Loucy (cell line): ENCODE data around the gene EVI5.

Source experiments
- H2AFZ ChIP-seq: fragments of 200-600 bp; sonication (generic); 2 replicates; pipeline ENCODE4 v1.6.0; 2016; ENCODE audit warnings: antibody characterized with exemption, mild to moderate bottlenecking, low read length, moderate library complexity
- H3F3A ChIP-seq: fragments of 200-600 bp; 2 replicates; pipeline ENCODE4 v1.6.0; 2016; ENCODE audit warnings: antibody characterized with exemption, low read depth, mild to moderate bottlenecking
- H3K27me3 ChIP-seq: fragments of 200-600 bp; sonication (generic); 2 replicates; pipeline ENCODE4 v1.6.1; 2014; ENCODE audit warnings: low read length, mild to moderate bottlenecking; ENCODE audit not compliant: insufficient read depth, poor library complexity, severe bottlenecking
- H3K36me3 ChIP-seq: fragments of 200-600 bp; sonication (generic); 2 replicates; pipeline ENCODE4 v1.6.1; 2016; ENCODE audit warnings: low read length; ENCODE audit not compliant: insufficient read depth
- H3K4me1 ChIP-seq: fragments of 200-600 bp; sonication (generic); 2 replicates; pipeline ENCODE4 v1.5.1; 2014; ENCODE audit warnings: low read length, mild to moderate bottlenecking; ENCODE audit not compliant: insufficient read depth, poor library complexity, severe bottlenecking
- H3K4me2 ChIP-seq: fragments of 200-600 bp; sonication (generic); 2 replicates; pipeline ENCODE4 v1.6.0; 2014; ENCODE audit warnings: antibody characterized with exemption, low read length, low read depth, mild to moderate bottlenecking; ENCODE audit not compliant: poor library complexity, severe bottlenecking
- H3K4me3 ChIP-seq: fragments of 200-600 bp; sonication (generic); 2 replicates; pipeline ENCODE4 v1.5.1; 2014; ENCODE audit warnings: low read length, mild to moderate bottlenecking, mixed read lengths; ENCODE audit not compliant: poor library complexity, severe bottlenecking
- H3K79me2 ChIP-seq: fragments of 200-600 bp; sonication (generic); 2 replicates; pipeline ENCODE4 v1.6.1; 2014; ENCODE audit warnings: low read length; ENCODE audit not compliant: insufficient read depth
- H3K9ac ChIP-seq: fragments of 200-600 bp; sonication (generic); 2 replicates; pipeline ENCODE4 v1.6.0; 2014; ENCODE audit warnings: mild to moderate bottlenecking, low read depth, low read length, moderate library complexity; ENCODE audit not compliant: poor library complexity, severe bottlenecking
- H3K9me2 ChIP-seq: fragments of 200-600 bp; sonication (generic); replicated peaks from 2 replicates; pipeline ENCODE4 v1.6.1; 2016; ENCODE audit warnings: low read depth, low read length, mixed read lengths
- H3K9me3 ChIP-seq: fragments of 200-600 bp; sonication (generic); 2 replicates; pipeline ENCODE4 v1.6.1; 2014; ENCODE audit warnings: mild to moderate bottlenecking, antibody characterized with exemption, low read length, low read depth; ENCODE audit not compliant: insufficient read depth
- H4K20me1 ChIP-seq: fragments of 200-600 bp; sonication (generic); 2 replicates; pipeline ENCODE4 v1.6.0; 2014; ENCODE audit warnings: antibody characterized with exemption, low read length, mild to moderate bottlenecking; ENCODE audit not compliant: insufficient read depth, poor library complexity, severe bottlenecking
- EZH2phosphoT487 ChIP-seq: fragments of 200-600 bp; IDR thresholded peaks from 2 replicates; pipeline ENCODE4 v1.6.1; 2018; ENCODE audit warnings: antibody characterized with exemption, mild to moderate bottlenecking, moderate library complexity, borderline replicate concordance
- TF ChIP-seq, protein P1 (sequence below): fragments of 200-600 bp; sonication (generic); conservative IDR thresholded peaks from 2 replicates; pipeline ENCODE4 v1.5.1; 2014; ENCODE audit warnings: mild to moderate bottlenecking, antibody characterized with exemption, low read length

Gene EVI5

DNA sequence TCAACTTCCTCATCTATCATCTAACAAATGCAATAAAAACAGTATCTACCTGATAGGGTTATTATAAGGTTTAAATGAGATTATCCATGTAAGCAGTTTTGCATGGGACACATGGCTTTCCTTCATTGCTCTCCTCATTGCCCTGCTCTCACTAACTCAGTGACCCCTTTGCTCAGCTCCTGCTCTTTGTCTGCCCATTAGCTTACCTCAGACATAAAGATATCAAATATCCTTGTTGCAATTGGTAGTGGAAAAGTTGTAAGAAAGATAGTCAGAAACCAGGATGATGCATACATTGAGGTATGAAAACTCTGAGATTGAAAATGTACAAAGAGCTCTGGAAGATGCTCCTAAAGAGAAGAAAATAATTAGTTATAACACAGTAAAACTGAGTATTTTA, 89.8 kb downstream of the EVI5 start:
- H3K4me2 ChIP-seq, result no peak overlapping the region
- H3K36me3 ChIP-seq, result no peaks in the 10 kb centered on the region
- no peak overlapping the region for H2AFZ ChIP-seq
- H3K27me3 ChIP-seq, result no peaks in the 10 kb centered on the region
- H3K9ac ChIP-seq, result no peak overlapping the region
- no peak for TF ChIP-seq EZH2phosphoT487
- TF ChIP-seq, protein P1, sequence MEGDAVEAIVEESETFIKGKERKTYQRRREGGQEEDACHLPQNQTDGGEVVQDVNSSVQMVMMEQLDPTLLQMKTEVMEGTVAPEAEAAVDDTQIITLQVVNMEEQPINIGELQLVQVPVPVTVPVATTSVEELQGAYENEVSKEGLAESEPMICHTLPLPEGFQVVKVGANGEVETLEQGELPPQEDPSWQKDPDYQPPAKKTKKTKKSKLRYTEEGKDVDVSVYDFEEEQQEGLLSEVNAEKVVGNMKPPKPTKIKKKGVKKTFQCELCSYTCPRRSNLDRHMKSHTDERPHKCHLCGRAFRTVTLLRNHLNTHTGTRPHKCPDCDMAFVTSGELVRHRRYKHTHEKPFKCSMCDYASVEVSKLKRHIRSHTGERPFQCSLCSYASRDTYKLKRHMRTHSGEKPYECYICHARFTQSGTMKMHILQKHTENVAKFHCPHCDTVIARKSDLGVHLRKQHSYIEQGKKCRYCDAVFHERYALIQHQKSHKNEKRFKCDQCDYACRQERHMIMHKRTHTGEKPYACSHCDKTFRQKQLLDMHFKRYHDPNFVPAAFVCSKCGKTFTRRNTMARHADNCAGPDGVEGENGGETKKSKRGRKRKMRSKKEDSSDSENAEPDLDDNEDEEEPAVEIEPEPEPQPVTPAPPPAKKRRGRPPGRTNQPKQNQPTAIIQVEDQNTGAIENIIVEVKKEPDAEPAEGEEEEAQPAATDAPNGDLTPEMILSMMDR, result no peak
- no peaks in the 10 kb centered on the region for H3F3A ChIP-seq
- no peak overlapping the region for H3K4me3 ChIP-seq
- H3K9me3 ChIP-seq, result no peaks in the 10 kb centered on the region
- peaks cover 6% of the 10 kb centered on the region for H3K4me1 ChIP-seq
- H4K20me1 ChIP-seq, result no peaks in the 10 kb centered on the region
- no peaks in the 10 kb centered on the region for H3K9me2 ChIP-seq
- H3K79me2 ChIP-seq, result no peaks in the 10 kb centered on the region

DNA sequence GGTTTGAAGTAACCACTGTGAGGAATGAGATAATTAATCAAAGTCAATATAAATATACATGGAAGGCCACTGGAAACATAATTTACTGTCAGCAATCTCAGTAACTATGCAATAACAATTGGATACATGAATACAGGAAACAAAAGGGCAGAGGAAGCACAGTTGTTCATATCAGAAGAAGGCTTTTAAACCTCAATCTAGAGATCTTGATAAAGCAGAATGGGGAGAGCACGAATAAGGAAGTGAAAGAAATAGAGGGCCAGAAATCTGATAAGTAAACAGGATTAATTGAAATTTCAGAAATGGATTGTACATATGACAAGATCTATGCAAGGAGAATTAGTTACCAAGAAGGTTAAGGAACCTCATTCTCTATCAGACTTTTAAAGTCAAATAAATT, 93.0 kb downstream of the EVI5 start:
- no peaks in the 10 kb centered on the region for H3F3A ChIP-seq
- peaks cover 6% of the 10 kb centered on the region for H3K4me1 ChIP-seq
- no peaks in the 10 kb centered on the region for H3K9me3 ChIP-seq
- H3K9me2 ChIP-seq, result no peaks in the 10 kb centered on the region
- no peak overlapping the region for H3K4me3 ChIP-seq
- no peak overlapping the region for H3K9ac ChIP-seq
- H3K36me3 ChIP-seq, result no peaks in the 10 kb centered on the region
- no peak overlapping the region for H3K4me2 ChIP-seq
- no peaks in the 10 kb centered on the region for H3K79me2 ChIP-seq
- H2AFZ ChIP-seq, result no peak overlapping the region
- TF ChIP-seq, protein P1, result no peak
- TF ChIP-seq EZH2phosphoT487, result no peak
- no peaks in the 10 kb centered on the region for H4K20me1 ChIP-seq
- H3K27me3 ChIP-seq, result no peaks in the 10 kb centered on the region

DNA sequence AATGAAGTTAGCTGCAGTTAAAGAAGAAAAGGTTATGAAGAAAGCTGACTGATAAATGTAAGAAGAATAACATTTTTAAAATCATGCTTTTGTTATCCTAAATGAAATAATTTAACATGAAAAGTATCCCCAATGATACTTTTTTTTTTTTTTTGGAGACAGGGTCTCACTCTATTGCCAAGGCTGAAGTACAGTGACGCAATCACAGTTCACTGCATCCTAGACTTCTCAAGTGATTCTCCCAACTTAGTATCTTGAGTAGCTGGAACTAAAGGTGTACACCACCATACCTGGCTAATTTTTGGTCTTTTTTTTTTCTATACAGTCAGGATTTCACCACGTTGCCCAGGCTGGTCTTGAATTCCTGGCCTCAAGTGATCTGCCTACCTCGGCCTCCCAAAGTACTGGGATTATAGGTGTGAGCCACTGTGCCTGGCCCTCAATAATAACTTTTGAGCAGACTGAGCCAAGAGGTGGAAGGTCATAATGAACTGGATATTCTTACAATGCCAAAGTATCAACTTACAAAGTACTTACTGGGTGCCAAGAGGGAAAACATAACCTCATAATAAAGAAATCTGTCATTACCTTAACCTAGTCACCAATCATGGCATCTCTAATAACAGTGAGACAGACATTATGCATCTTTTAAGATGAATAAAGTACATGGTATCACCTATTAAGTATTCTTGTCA, 94.5 kb downstream of the EVI5 start:
- Histone ChIP-seq H3K36me3 (no peaks in the 10 kb centered on the region), H3K9ac (no peak overlapping the region), H3F3A (no peaks in the 10 kb centered on the region), H3K9me3 (no peaks in the 10 kb centered on the region), H3K4me1 (peaks cover 6% of the 10 kb centered on the region), H3K4me2 (no peak overlapping the region), H2AFZ (no peak overlapping the region), H3K79me2 (no peaks in the 10 kb centered on the region), H4K20me1 (no peaks in the 10 kb centered on the region), H3K9me2 (no peaks in the 10 kb centered on the region), H3K4me3 (no peak overlapping the region), H3K27me3 (no peaks in the 10 kb centered on the region)
- TF ChIP-seq, protein P1, result no peak
- no peak for TF ChIP-seq EZH2phosphoT487
